HepG2 (cell line): Measurements from ENCODE around the gene PPIL6. TPM values are rescaled to one million over a fixed set of nuclear protein-coding genes. Genes with fewer than 3 reads are reported as not detected.

Source experiments
- ATAC-seq: fragments of 200-7000 bp; cut with Tn5 transposase; 3 replicates; pipeline ENCODE4 v1.9.1; 2020; ENCODE audit warnings: mild to moderate bottlenecking, moderate library complexity
- BruUV-seq: library from RNA; stranded (reverse); fragments of 400-500 nt; replicated peaks from 2 replicates; lab custom pipeline; 2021; lab: Mats Ljungman, UMichigan
- CTCF ChIA-PET: fragments of 300-600 bp; formaldehyde crosslinking; extraction: SDS; loops from one replicate; lab custom pipeline; 2021; ENCODE audit warnings: low total read pairs, inconsistent platforms, low intra/inter-chr PET ratio; lab: Yijun Ruan, JAX
- POLR2A ChIA-PET: fragments of 350-600 bp; sonication (Branson Sonifier 250); formaldehyde crosslinking; loops from one replicate; lab custom pipeline; 2020; ENCODE audit warnings: antibody characterized with exemption, inconsistent platforms; lab: Yijun Ruan, JAX
- DNase-seq: peaks from one replicate; pipeline ENCODE4 v3.0.0-alpha.2; 2015; ENCODE audit warnings: low spot score
- FAIRE-seq: peaks from 3 replicates; lab custom pipeline; 2011; peaks lifted over from hg19 to GRCh38; lab: Jason Lieb, UNC
- H2AFZ ChIP-seq: one replicate; pipeline ENCODE4 v1.6.1; 2011; ENCODE audit warnings: low read length, inconsistent platforms
- H3K27ac ChIP-seq: fragments of 300-600 bp; 3 replicates; pipeline ENCODE4 v1.8.0; 2011; ENCODE audit warnings: mixed run types, mild to moderate bottlenecking, mixed read lengths, low read length, inconsistent platforms; ENCODE audit not compliant: insufficient read depth; ENCODE audit errors: extremely low read length
- H3K27me3 ChIP-seq, 2 experiments: fragments of 200-600 bp in 1 of 2; 2 replicates in 1 of 2; 3 replicates in 1 of 2; pipeline versions ENCODE4 v1.6.0 to v1.8.0; 2011; ENCODE audit warnings: low read length in 2 of 2, mild to moderate bottlenecking in 2 of 2, moderate library complexity in 2 of 2, inconsistent platforms in 1 of 2; ENCODE audit not compliant: insufficient read depth in 2 of 2, control insufficient read depth in 1 of 2
- H3K36me3 ChIP-seq, 2 experiments: fragments of 200-600 bp in 1 of 2; replicated peaks in 1 of 2; 2 replicates in 1 of 2; 3 replicates in 1 of 2; pipeline versions ENCODE4 v1.5.1 to v1.8.0; 2011; ENCODE audit warnings: low read length in 2 of 2, inconsistent platforms in 1 of 2; ENCODE audit not compliant: insufficient read depth in 2 of 2, control insufficient read depth in 1 of 2
- H3K4me1 ChIP-seq: 2 replicates; pipeline ENCODE4 v1.5.1; 2012; ENCODE audit warnings: low read length, inconsistent platforms; ENCODE audit not compliant: insufficient read depth
- H3K4me2 ChIP-seq: 2 replicates; pipeline ENCODE4 v1.6.0; 2011; ENCODE audit warnings: low read depth, low read length, inconsistent platforms
- H3K4me3 ChIP-seq, 3 experiments: fragments of 200-600 bp in 1 of 3; sonication (generic), shearing (Covaris generic) in 1 of 3; replicated peaks in 1 of 3; 2 replicates each; pipeline ENCODE4 v1.5.1; 2011 to 2016; ENCODE audit warnings: low read length in 3 of 3, inconsistent platforms in 2 of 3, low read depth in 2 of 3, mild to moderate bottlenecking in 2 of 3, control low read depth in 1 of 3, mixed read lengths in 1 of 3; ENCODE audit not compliant: insufficient read depth in 1 of 3
- H3K79me2 ChIP-seq: one replicate; pipeline ENCODE4 v1.6.1; 2011; ENCODE audit warnings: low read length, inconsistent platforms; ENCODE audit not compliant: insufficient read depth
- H3K9ac ChIP-seq: 2 replicates; pipeline ENCODE4 v1.6.0; 2011; ENCODE audit warnings: mild to moderate bottlenecking, low read depth, low read length, inconsistent platforms; ENCODE audit not compliant: insufficient read depth
- H3K9me3 ChIP-seq: 2 replicates; pipeline ENCODE4 v1.5.1; 2012; ENCODE audit warnings: mild to moderate bottlenecking, low read length
- H4K20me1 ChIP-seq: 2 replicates; pipeline ENCODE4 v1.6.0; 2011; ENCODE audit warnings: inconsistent platforms, mild to moderate bottlenecking, low read length, moderate library complexity; ENCODE audit not compliant: insufficient read depth
- SIN3A ChIP-seq: IDR thresholded peaks from 2 replicates; pipeline ENCODE4 v1.6.1; 2011; ENCODE audit warnings: low read depth, mild to moderate bottlenecking, control low read depth, low read length, borderline replicate concordance
- SNAPC5 ChIP-seq: sonication (generic); formaldehyde crosslinking; IDR thresholded peaks from 2 replicates; pipeline ENCODE4 v1.8.1; 2023; ENCODE audit warnings: mild to moderate bottlenecking, missing genetic modification reagents, borderline replicate concordance
- STAG1 ChIP-seq: sonication (generic); formaldehyde crosslinking; IDR thresholded peaks from 2 replicates; pipeline ENCODE4 v1.4.0; 2020; ENCODE audit warnings: missing genetic modification reagents
- ZNF180 ChIP-seq: sonication (generic); formaldehyde crosslinking; IDR thresholded peaks from 2 replicates; pipeline ENCODE4 v1.4.0; 2020; ENCODE audit warnings: low read depth, missing genetic modification reagents, borderline replicate concordance
- ZNF558 ChIP-seq: sonication (generic); formaldehyde crosslinking; IDR thresholded peaks from 2 replicates; pipeline ENCODE4 v1.9.0; 2022; ENCODE audit warnings: mild to moderate bottlenecking, missing genetic modification reagents, borderline replicate concordance
- ZNF784 ChIP-seq: sonication (generic); formaldehyde crosslinking; IDR thresholded peaks from 2 replicates; pipeline ENCODE4 v1.5.1; 2020; ENCODE audit warnings: missing genetic modification reagents, mild to moderate bottlenecking, borderline replicate concordance
- ZXDC ChIP-seq: sonication (generic); formaldehyde crosslinking; IDR thresholded peaks from 2 replicates; pipeline ENCODE4 v1.5.0; 2020; ENCODE audit warnings: mild to moderate bottlenecking, missing genetic modification reagents
- WGBS: methylation state at CpG from one replicate; pipeline ENCODE4 v1.1.6; 2017; ENCODE audit warnings: low lambda C conversion rate; 5-methylcytosine and 5-hydroxymethylcytosine counted together
- in situ Hi-C: cut with HindIII; loops from 2 replicates; pipeline ENCODE4 v1.10.0; 2017; ENCODE audit warnings: low pct_unique_long_range_greater_than_20kb; ENCODE audit not compliant: extremely low pct_ligation_motif_present
- intact Hi-C: fragments of 100-400 bp; cut with micrococcal nuclease; formaldehyde crosslinking; loops from one replicate; pipeline ENCODE4 v1.10.0; 2022; ENCODE audit not compliant: unreplicated experiment
- polyA plus RNA-seq, 8 experiments: library from polyadenylated mRNA; depleted of rRNA in 3 of 8; stranded (reverse) in 7 of 8; unstranded in 1 of 8; fragments of >200 nt; fragmentation: Illumina TruSeq in 4 of 8; extraction: Trizol in 4 of 8; gene quantifications; 2 replicates each; pipeline versions ENCODE4 v1.2.1 to v1.2.3, GENCODE V29; 2011 to 2016; ENCODE audit warnings: low read depth in 4 of 8, missing spikeins in 1 of 8, mixed read lengths in 1 of 8; ENCODE audit not compliant: insufficient read depth in 1 of 8
- total RNA-seq, 5 experiments: library from RNA; depleted of rRNA; stranded (reverse); fragments of >200 nt; fragmentation: Illumina TruSeq; extraction: Trizol; gene quantifications; 2 replicates each; pipeline ENCODE4 v1.2.3, GENCODE V29; 2016; ENCODE audit warnings: low read depth in 1 of 5

The PPIL6 gene
- total and polyA plus RNA-seq, 2 of the 13 experiments (the other 11 are each of a cell fraction or from before 2014, with no cell fraction given): 0.22 to 0.46 TPM

GRCh38 chr6:109351231-109352130 lies 88.9 kb downstream of the PPIL6 start:
- DNase-seq (no peak), FAIRE-seq (no peak), ATAC-seq (no peak)
- H3K4me3 ChIP-seq: no peak overlapping the region
- H3K79me2 ChIP-seq: no peaks in the 10 kb centered on the region
- H3K4me2 ChIP-seq: no peak overlapping the region
- no peaks in the 10 kb centered on the region for H3K27me3 ChIP-seq
- H4K20me1 ChIP-seq: no peaks in the 10 kb centered on the region
- WGBS: 99% methylated on average over 5 of the region's 5 CpGs
- H3K9ac ChIP-seq: no peak overlapping the region
- H2AFZ ChIP-seq: no peak overlapping the region
- H3K9me3 ChIP-seq: peaks cover 3% of the 10 kb centered on the region
- BruUV-seq: no TSS peak
- POLR2A ChIA-PET: interaction anchor here (1.2 kb wide), 1 partner anchor 31 kb away, joined by 4 read pairs; the partner anchor contains the start of gene CD164
- CTCF ChIA-PET: no interaction called here
- H3K36me3 ChIP-seq: peaks cover under 1 to 2% of the 10 kb centered on the region in 2 experiments; a peak in 2 of 5 replicates
- TF ChIP-seq ZNF180 (no peak), SIN3A (no peak), ZXDC (CRISPR knock-in tag) (no peak), STAG1 (no peak), SNAPC5 (no peak), ZNF558 (CRISPR knock-in tag) (no peak), ZNF784 (CRISPR knock-in tag) (no peak)
- in situ Hi-C loops (no loop called here), intact Hi-C loops (no loop called here)
- peaks cover 23% of the 10 kb centered on the region for H3K4me1 ChIP-seq
- no peak overlapping the region for H3K27ac ChIP-seq
